Measurements from ENCODE around the gene C2orf81. TPM values are rescaled to one million over a fixed set of nuclear protein-coding genes. Genes with fewer than 3 reads are reported as not detected.
A peak's percentile ranks its signal among the peaks of the same experiment; 100 is the strongest.
"Not testable (repeated sequence)": the region's sequence is repeated elsewhere in the genome, so short reads cannot be mapped to it uniquely, and the experiment has no call there.

The C2orf81 gene
- 0.62 TPM for total RNA-seq

DNA sequence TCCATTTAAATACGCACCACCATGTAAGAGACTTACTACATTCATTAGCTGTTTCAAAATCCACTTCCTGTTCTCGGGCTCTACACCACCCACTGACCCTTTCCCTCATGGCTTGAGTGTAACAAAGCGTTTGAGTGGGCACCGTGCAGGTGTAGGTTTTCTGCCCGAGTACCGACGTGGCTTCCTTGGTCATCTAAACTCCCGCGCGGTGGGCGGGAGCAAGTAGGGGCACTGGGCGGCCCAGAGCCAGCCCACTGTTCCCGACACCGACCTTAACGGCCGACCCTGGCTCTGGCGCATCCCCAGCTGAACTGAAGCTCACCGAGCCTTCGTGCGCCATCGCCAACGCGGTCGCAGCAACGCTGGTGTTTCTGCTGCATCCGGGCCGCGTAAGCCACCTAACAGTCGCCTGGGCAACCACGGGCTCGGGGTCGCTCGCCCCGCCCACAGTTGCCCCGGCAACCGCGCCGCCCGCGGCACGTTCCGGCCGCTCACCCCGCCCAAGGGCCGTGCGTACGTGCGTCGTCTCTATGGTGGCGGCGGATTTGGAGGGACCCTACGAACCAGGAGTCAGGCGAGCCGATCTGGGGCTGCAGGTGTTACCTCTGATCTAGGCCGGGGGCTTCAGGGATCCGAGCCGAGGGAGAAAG is at the start of gene C2orf81, which contains the start of gene WDR54:
Gene C2orf81 (minus strand): TSS at position 399 of the 650 bp plus-strand sequence. CDS start 59 bp downstream, at position 340.
Gene WDR54 (plus strand): TSS at position 510 of the 650 bp plus-strand sequence. CDS start 424 bp downstream, outside the sequence.
- DNase-seq, result peak; percentile 82

DNA sequence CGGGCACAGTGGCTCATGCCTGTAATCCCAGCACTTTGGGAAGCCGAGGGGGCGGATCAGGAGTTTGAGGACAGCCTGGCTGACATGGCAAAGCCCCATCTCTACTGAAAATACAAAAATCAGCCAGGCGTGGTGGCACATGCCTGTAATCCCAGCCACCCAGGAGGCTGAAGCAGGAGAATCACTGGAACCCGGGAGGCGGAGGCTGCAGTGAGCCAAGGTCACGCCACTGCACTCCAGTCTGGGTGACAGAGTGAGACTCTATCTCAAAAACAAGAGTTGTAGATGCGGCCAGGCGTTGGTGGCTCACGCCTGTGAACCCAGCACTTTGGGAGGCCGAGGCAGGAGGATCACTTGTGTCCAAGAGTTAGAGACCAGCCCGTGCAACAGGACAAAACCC is 49.3 kb upstream of the C2orf81 start:
- DNase-seq, result not testable (repeated sequence)

DNA sequence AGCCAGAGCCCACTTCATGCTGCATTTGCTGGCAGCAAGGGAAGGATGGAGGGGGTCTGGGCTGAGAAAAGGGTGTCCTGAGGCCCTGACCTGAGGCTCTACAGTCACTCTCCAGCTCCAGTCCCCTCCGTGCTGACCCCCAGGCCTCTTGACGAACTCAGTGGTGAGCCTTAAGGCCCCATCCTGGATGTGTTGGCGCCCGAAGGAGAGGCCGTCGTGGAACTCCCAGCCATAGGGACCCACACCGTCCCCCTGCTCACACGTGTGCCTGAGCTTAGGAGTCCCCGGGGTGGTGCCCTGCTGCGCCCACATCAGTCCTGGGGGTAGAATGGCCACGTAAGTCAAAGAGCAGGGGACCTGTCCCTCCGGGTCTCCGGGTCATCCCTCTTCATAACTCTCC is 43.0 kb upstream of the C2orf81 start:
- no peak for DNase-seq

DNA sequence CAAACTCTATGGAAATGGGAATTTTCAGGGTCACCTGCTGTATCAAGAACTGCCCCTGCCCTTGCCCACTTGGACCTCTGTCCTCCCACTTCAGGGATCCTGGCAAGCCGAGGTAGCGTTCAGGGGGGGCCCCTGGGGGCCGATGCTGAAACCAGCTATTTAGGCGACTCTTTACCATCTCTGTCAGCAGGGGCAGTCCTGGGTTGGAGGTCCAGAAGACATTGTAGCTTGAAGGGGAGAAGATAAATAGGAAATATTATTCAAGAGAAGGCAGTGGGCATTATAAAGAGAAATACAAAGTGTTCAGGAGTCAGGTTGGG is 41.3 kb upstream of the C2orf81 start:
- DNase-seq, result no peak

DNA sequence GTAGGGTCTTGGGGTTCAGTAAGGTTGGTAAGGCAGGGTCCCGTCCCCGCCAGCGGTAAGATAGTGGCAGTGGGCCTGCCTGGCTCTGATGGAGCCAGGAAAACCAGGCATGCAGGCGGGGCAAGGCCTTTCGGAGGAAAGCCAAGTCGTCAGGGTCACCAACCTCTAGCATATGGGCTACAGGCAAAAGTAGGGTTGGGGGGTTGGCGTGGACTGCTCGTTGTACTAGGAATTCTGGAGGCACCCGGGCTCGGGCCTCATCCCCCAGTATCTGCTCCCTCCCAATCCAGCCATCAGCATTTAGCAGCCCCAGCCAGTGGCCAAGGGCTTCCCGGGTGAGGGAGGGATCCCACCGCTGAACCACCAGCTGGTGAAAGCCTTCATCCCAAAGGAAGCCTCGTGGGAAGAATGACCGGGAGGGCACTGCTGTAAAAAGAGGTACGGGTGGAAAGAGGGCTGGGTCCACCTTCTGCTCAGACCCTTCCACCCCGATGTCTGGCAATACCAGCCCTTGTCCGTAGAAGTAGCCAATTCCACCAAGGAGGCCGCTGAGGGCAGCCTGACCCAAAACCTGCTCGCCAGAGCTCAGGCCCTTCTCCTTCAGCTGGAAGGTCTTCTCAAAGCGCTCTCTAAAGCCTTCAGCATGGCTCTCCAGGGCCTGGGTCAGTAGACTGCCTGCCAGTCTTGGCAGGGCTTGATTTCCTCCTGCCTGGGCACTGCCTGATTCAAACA is 40.8 kb upstream of the C2orf81 start:
- DNase-seq, result no peak

DNA sequence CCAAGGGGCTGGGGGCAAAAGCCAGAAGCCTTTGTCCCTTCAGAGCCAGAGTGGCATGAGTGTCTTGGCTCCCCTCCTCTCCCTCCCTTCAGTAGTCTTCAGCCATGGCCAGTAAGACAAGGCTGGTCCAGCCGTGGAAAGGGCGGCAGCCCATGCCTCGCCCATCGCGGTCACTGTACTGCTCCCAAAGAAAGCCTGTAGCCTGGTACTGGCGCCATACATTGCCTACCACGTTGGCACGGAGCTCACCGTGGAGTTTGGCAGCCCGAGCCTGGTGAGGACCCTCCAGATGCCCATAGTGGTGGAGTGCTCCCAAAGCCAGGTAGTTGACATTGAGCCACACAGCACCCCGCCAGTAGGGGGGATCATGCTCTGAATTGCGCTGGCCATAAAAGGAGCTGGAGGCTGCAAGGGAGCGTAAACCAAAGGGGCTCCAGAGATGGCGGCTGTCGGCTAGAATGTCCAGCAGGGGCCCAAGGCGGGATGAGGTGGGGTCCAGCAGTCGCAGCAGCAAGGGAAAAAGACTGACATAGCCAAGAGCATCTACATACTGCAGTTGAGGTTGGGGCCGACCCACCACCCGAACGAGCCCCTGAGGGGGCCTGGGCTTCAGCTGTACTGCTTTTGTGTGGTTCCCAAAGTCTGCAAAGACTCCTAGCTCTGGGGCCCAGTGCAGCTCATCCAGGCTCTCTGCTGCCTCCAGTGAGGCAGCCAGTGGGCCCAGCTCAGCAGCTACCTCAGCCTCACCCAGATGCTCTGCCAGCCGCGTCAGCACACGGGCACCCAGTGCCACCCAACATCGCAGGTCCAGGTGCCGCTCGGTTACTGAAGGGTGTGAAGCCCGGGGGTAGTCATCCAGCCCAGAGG is 40.0 kb upstream of the C2orf81 start:
- no peak for DNase-seq

DNA sequence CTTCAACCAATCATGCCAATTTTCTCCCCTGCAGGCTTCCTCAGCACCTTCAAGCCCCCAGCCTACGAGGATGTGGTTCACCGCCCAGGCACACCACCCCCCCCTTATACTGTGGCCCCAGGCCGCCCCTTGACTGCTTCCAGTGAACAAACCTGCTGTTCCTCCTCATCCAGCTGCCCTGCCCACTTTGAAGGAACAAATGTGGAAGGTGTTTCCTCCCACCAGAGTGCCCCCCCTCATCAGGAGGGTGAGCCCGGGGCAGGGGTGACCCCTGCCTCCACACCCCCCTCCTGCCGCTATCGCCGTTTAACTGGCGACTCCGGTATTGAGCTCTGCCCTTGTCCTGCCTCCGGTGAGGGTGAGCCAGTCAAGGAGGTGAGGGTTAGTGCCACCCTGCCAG is 38.8 kb upstream of the C2orf81 start:
- not testable (repeated sequence) for DNase-seq

DNA sequence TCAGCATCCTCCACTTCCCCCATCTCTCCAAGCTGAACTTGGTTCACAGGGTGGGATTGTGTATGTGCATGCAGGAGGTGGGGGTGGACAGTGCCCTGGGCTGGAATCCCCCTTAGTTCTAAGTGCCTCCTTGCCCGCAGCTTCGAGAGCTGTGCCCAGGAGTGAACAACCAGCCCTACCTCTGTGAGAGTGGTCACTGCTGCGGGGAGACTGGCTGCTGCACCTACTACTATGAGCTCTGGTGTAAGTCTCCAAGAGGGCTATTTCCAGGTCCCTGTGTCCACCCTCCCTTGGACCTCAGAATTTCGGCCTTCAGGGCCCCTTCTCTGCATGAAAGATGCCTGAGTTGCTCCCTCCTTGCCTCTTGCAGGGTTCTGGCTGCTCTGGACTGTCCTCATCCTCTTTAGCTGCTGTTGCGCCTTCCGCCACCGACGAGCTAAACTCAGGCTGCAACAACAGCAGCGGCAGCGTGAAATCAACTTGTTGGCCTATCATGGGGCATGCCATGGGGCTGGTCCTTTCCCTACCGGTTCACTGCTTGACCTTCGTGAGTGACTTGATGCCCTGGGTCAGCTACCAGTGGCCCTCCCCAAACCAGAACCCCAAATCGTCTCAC is 38.2 kb upstream of the C2orf81 start:
- DNase-seq, result not testable (repeated sequence)

DNA sequence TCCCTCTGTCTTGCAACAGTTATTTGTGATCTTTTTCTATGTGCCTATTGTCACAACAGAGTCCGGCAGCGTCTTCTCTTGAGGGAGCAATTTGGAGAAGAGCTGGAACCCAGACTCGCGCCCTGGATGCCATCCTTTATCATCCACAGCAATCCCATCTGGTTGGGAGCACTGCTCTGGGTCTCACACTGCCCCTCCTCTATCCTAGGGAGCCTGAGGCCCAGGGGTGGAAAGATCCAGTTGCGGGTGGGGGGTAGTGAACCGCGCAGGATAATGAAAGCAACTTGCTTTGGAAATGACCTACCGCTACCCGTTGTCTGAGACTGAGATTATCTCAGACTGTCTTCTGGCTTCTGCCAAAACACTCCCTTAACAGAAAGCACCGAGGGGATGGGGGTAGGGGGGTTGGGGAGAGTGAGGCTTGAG is 37.5 kb upstream of the C2orf81 start:
- DNase-seq, result no peak

DNA sequence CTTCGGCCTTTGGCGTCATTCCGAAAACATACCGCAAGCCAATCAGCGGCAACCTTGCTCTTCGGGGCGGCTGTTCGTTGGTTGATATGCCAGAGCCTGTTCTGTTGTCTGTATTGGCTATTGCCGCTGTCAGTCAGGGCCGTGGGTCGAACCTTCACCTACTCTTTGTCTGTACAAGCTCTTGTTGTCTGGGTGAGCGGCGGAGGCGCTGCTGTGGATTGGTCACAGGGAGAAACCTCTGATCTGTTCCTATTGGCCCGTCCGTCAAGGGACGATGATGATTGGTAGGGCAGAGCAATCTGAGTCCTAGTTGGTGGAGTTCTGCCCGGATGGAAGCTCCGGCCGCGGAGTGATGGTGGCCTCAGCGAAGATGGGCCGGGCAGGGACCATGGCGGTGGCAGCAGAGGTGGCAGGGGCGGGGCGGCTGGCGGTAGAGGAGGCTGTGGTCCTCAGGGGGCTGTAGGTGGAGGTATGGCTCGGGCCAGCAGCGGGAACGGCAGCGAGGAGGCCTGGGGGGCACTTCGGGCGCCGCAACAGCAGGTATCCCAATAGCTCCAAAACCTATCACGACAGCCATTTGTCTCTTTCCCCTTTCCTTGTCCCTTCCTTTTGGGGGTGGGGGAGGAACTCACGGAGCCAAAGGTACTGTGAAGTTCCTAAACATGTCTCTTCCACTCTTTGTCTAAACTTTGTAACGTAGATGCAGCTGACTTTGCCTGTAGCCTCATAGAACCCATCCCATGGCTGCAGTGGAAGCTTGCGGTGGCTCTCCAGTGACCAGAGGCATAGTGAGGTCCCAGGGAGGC is 36.9 kb upstream of the C2orf81 start, which contains the start of gene WBP1:
Gene WBP1 (plus strand): TSS at position 307 of the 806 bp plus-strand sequence. CDS start 165 bp downstream, at position 472.
- peak; percentile 99 for DNase-seq

DNA sequence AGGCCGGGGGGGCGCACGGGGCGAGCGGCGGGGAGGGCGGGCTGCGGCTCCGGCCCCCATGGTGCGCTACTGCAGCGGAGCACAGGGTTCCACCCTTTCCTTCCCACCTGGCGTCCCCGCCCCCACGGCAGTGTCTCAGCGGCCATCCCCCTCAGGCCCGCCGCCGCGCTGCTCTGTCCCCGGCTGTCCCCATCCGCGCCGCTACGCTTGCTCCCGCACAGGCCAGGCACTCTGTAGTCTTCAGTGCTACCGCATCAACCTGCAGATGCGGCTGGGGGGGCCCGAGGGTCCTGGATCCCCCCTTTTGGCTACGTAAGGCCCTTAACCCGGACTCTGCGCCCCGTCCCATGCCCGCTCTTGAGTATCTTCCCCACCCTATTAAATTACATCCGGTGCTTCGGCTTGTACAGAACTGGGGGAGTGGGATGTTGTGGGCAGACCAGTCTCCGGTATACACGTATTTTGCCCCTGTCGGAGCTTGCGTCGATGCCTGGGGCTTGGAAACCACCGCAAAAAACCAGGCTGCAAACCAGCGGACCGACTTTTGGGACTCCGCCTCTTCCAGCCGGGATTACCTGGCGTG is 36.2 kb upstream of the C2orf81 start:
- no peak for DNase-seq

DNA sequence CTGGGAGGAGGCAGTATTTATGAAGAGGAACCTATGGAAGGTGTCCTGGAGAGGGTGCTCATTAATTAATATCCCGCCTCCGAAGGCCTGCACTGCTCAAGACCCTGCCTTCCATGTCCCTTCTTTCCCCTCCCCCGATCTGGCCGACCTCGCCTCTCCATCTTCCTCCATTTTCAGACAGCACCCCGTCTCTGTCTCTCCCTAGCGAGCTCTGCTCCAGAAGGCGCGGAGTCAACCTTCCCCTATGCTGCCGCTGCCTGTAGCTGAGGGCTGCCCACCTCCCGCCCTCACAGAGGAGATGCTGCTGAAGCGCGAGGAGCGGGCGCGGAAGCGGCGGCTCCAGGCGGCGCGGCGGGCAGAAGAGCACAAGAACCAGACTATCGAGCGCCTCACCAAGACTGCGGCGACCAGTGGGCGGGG is 35.7 kb upstream of the C2orf81 start:
- DNase-seq, result no peak

DNA sequence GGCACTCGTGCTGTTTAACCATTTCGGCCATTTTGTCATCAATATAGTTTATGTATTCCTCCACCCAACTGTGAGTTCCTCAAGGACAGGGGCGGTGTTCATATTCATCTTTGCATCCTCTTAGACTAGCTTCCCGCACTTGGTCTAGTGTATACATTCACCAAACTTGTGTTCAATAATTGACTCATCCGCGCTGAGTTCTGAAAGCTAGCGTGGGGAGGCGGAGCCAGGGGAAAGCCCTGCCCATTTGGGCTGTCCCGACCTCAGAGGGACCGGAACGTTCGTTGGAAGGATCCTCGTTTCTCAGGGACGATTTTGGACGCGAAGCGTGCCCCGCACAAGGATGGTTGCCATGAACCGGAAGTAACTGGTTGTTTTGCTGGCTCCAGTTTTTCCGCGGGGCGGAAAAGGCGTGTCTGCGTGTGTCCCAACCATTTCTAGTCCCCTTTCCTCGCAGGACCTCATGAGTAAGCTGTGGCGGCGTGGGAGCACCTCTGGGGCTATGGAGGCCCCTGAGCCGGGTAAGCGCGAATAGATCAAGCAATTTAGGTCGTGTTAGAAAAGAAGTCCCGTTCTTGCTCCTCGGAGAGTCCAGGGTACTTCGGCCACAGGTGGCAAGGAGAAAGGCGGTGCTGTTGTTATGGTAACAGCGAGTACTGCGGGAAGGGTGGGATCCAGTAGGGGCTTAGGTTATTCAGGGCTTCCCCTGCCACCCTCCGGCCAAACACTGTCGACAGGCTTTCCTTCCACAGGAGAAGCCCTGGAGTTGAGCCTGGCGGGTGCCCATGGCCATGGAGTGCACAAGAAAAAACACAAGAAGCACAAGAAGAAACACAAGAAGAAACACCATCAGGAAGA is 33.5 kb upstream of the C2orf81 start, which contains the start of gene INO80B:
Gene INO80B (plus strand): TSS at position 434 of the 858 bp plus-strand sequence. CDS start 30 bp downstream, at position 464.
- DNase-seq, result peak; percentile 95

DNA sequence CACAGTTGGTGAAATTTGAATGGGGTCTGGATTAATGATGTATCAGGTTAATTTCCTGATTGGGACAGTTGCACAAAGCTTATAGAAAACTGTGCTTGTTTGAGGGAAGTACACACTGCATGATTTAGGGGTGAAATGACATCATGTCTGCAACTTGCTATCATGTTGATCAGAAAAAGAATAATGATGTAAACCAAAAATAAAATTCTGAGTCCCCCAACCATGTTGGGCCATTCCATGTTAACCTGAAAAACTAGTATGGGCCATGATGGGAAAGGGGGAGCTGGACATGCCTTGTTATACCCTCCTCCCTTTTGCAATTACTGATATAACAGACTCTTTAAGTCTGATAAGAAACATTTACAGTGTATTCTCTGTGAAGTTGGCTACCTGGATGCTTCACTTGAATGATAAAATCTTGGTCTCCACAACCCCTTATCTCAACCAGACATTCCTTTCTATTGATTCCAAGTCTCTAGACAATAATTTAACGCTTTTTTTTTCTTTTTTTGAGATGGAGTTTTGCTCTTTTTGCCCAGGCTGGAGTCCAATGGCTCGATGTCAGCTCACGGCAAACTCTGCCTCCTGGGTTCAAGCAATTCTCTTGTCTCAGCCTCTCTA is 29.3 kb upstream of the C2orf81 start:
- no peak for DNase-seq

DNA sequence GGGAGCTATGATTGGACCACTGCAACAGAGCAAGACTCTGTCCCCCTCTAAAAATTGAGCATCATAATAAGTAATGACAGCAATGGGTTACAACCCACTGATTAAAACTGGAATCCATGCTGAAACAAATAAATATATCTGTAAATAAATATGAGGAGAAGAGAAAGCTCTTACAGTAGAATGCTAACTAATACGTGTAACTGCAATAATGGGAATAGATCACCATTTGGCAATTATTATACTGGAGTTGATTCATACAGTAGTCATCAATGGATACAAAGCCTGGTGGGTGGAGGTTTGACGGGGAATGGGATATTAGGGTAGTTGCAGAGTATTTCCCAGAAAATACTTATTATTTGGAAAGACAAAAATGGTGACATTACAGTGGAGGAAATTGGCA is 27.4 kb upstream of the C2orf81 start:
- DNase-seq, result no peak

DNA sequence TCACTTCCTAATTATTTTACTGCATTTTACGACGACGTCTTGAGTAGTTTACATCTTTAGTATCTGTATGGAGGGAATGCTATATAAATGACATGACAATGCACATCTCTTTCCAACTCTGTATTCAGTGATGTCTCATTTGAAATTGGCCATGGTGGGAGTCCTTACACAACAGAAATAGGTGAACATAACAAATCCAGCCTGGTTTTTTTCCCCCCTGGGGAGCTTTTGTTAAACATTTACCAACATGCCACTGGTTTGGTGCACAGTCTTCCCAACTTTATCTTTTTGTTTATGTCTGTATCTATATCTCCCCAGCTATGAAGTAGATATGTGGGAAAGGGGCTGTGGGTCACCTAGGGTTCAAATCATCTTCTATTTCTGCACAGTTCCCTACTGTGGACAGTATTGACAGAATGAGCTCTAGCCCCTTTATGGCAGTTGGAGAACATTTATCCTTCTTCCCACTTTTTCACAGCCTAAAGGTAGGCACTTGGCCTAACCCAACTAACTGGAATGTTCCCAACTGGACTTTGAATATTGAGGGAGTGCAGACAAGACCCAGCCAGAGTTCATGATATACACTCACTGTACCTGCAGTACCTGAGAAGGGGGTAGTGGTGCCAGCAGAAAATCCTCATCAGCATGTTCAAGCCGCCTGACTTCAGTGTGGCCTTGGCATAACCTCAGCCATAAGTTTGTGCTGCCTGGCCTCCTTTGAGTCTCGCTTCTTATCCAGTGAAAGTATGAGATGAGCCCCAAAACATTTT is 26.0 kb upstream of the C2orf81 start:
- no peak for DNase-seq

DNA sequence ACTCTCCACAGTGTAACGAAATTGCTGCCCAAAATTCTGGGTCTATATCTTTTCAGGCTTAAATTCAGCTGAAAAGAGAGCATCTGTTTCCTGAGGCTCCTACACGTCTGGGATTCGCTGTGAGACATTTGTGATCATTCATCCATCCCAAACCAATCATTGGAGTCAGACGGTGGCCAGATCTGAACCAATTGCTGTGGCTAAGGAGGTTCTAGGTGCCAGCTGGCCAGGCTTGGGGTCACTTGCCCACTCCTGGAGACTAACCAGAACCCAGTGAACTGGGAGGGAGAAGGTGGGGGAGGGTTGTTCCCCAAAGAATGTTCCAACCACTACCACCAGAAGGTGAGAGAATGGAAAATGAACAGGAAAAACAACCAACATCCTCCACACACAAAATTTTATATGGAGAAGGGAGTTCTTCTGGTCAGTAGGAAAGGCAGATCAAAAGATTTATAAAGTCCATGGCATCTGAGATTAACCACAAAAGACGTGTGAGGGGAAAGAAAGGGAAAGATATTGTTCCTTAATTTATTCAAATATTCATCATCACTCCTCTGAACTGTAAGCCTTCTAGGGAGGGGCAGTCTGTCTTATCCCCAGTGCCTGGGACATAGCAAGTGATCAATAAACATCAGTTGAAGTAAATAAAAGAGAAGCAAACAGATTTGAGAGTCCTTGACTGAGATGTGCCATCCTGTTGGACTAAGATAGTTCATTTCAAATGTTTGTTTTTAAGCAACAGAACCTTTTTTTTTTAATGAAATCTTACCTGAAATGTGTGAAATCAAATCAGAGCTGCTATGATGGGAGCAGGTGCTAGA is 23.3 kb upstream of the C2orf81 start:
- DNase-seq, result no peak

All from occipital lobe (tissue), 2 donors.